Measurements from ENCODE around the gene C4orf54. TPM values are rescaled to one million over a fixed set of nuclear protein-coding genes. Genes with fewer than 3 reads are reported as not detected.

C4orf54 gene
- total and polyA plus RNA-seq, 2 of the 8 experiments (the other 6 are each of a cell fraction or from before 2014, with no cell fraction given): not detected

DNA sequence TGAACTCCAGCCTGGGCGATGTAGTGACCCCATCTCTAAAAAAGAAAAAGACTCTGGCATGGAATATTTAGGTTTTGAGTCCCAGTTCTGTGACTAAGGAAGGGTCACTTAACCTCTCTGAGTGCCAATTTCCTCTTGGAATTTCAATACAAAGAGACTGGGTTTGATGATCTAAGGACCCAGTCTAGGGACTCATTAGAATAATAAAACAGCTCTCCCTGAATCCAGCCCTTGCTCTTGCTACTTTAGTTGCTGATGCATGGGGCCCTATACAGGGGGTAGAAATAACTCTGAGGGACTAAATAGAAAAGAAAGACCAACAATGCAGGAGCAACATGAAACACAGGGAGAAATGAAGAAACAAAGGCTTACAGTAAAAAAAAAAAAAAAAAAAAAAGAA is 12.6 kb downstream of the C4orf54 start (continued):
- TF ChIP-seq, protein P1, sequence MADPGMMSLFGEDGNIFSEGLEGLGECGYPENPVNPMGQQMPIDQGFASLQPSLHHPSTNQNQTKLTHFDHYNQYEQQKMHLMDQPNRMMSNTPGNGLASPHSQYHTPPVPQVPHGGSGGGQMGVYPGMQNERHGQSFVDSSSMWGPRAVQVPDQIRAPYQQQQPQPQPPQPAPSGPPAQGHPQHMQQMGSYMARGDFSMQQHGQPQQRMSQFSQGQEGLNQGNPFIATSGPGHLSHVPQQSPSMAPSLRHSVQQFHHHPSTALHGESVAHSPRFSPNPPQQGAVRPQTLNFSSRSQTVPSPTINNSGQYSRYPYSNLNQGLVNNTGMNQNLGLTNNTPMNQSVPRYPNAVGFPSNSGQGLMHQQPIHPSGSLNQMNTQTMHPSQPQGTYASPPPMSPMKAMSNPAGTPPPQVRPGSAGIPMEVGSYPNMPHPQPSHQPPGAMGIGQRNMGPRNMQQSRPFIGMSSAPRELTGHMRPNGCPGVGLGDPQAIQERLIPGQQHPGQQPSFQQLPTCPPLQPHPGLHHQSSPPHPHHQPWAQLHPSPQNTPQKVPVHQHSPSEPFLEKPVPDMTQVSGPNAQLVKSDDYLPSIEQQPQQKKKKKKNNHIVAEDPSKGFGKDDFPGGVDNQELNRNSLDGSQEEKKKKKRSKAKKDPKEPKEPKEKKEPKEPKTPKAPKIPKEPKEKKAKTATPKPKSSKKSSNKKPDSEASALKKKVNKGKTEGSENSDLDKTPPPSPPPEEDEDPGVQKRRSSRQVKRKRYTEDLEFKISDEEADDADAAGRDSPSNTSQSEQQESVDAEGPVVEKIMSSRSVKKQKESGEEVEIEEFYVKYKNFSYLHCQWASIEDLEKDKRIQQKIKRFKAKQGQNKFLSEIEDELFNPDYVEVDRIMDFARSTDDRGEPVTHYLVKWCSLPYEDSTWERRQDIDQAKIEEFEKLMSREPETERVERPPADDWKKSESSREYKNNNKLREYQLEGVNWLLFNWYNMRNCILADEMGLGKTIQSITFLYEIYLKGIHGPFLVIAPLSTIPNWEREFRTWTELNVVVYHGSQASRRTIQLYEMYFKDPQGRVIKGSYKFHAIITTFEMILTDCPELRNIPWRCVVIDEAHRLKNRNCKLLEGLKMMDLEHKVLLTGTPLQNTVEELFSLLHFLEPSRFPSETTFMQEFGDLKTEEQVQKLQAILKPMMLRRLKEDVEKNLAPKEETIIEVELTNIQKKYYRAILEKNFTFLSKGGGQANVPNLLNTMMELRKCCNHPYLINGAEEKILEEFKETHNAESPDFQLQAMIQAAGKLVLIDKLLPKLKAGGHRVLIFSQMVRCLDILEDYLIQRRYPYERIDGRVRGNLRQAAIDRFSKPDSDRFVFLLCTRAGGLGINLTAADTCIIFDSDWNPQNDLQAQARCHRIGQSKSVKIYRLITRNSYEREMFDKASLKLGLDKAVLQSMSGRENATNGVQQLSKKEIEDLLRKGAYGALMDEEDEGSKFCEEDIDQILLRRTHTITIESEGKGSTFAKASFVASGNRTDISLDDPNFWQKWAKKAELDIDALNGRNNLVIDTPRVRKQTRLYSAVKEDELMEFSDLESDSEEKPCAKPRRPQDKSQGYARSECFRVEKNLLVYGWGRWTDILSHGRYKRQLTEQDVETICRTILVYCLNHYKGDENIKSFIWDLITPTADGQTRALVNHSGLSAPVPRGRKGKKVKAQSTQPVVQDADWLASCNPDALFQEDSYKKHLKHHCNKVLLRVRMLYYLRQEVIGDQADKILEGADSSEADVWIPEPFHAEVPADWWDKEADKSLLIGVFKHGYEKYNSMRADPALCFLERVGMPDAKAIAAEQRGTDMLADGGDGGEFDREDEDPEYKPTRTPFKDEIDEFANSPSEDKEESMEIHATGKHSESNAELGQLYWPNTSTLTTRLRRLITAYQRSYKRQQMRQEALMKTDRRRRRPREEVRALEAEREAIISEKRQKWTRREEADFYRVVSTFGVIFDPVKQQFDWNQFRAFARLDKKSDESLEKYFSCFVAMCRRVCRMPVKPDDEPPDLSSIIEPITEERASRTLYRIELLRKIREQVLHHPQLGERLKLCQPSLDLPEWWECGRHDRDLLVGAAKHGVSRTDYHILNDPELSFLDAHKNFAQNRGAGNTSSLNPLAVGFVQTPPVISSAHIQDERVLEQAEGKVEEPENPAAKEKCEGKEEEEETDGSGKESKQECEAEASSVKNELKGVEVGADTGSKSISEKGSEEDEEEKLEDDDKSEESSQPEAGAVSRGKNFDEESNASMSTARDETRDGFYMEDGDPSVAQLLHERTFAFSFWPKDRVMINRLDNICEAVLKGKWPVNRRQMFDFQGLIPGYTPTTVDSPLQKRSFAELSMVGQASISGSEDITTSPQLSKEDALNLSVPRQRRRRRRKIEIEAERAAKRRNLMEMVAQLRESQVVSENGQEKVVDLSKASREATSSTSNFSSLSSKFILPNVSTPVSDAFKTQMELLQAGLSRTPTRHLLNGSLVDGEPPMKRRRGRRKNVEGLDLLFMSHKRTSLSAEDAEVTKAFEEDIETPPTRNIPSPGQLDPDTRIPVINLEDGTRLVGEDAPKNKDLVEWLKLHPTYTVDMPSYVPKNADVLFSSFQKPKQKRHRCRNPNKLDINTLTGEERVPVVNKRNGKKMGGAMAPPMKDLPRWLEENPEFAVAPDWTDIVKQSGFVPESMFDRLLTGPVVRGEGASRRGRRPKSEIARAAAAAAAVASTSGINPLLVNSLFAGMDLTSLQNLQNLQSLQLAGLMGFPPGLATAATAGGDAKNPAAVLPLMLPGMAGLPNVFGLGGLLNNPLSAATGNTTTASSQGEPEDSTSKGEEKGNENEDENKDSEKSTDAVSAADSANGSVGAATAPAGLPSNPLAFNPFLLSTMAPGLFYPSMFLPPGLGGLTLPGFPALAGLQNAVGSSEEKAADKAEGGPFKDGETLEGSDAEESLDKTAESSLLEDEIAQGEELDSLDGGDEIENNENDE (IDR thresholded peaks at IDR 0.05; ENCODE audit: insufficient replicate concordance, low read length): peak; percentile 70
- TF ChIP-seq SAP30 (IDR thresholded peaks at IDR 0.05; ENCODE audit: insufficient read depth, insufficient replicate concordance, low read length) (no peak), SUZ12 (IDR thresholded peaks at IDR 0.05; ENCODE audit: low read length) (no peak), JUN (IDR thresholded peaks at IDR 0.05; ENCODE audit: low read depth, low read length) (no peak), PHF8 (conservative IDR thresholded peaks at IDR 0.05; ENCODE audit: low read depth, low read length) (no peak), HDAC2 (IDR thresholded peaks at IDR 0.05; ENCODE audit: borderline replicate concordance in 1 of 2, low read depth in 2 of 2, low read length in 2 of 2) (peak in 1 of 2 experiments; percentile 51; a peak in 1 of 4 replicates), EGR1 (IDR thresholded peaks at IDR 0.05; ENCODE audit: borderline replicate concordance, low read depth, low read length) (no peak), NRF1 (IDR thresholded peaks at IDR 0.05; ENCODE audit: low read depth, low read length) (no peak), RXRA (IDR thresholded peaks at IDR 0.05; ENCODE audit: insufficient read depth, low read depth, low read length) (no peak), TCF12 (IDR thresholded peaks at IDR 0.05; ENCODE audit: low read depth, low read length) (no peak), TAF1 (IDR thresholded peaks at IDR 0.05; ENCODE audit: low read depth, low read length) (no peak), KDM1A (IDR thresholded peaks at IDR 0.05; ENCODE audit: borderline replicate concordance, low read length) (no peak)
